CD4-positive, alpha-beta memory T cell (primary cell): Measurements from ENCODE around the gene DPH1. TPM values are rescaled to one million over a fixed set of nuclear protein-coding genes. Genes with fewer than 3 reads are reported as not detected.
A peak's percentile ranks its signal among the peaks of the same experiment; 100 is the strongest.

Source experiments
- CTCF ChIA-PET: fragments of 350-600 bp; sonication (Branson Sonifier 250); formaldehyde crosslinking; loops from one replicate; lab custom pipeline; 2021; ENCODE audit warnings: inconsistent platforms; ENCODE audit not compliant: partially characterized antibody; lab: Charles Lee
- POLR2A ChIA-PET: fragments of 350-600 bp; sonication (Branson Sonifier 250); formaldehyde crosslinking; loops from one replicate; lab custom pipeline; 2021; ENCODE audit not compliant: partially characterized antibody; lab: Charles Lee
- DNase-seq, 5 donors: peaks; one replicate each; pipeline versions ENCODE4 v3.0.0 to v3.0.0-alpha.2; 2020 to 2022; ENCODE audit warnings: mixed read lengths in 1 of 5
- H3K27ac ChIP-seq: one replicate; pipeline ENCODE4 v1.7.0; 2013; ENCODE audit warnings: low read depth, low read length
- H3K27me3 ChIP-seq: 2 replicates; pipeline ENCODE4 v1.7.0; 2013; ENCODE audit warnings: mild to moderate bottlenecking, low read length, moderate library complexity; ENCODE audit not compliant: insufficient read depth
- H3K36me3 ChIP-seq: 2 replicates; pipeline ENCODE4 v1.7.0; 2013; ENCODE audit warnings: mild to moderate bottlenecking, low read length, moderate library complexity; ENCODE audit not compliant: insufficient read depth
- H3K4me1 ChIP-seq: 2 replicates; pipeline ENCODE4 v1.7.0; 2013; ENCODE audit warnings: mild to moderate bottlenecking, low read length, moderate library complexity; ENCODE audit not compliant: insufficient read depth
- H3K4me3 ChIP-seq, 2 donors: one replicate each; pipeline ENCODE4 v1.7.0; 2013; ENCODE audit warnings: low read length in 2 of 2, mild to moderate bottlenecking in 1 of 2
- H3K9me3 ChIP-seq, 2 donors: one replicate each; pipeline ENCODE4 v1.7.0; 2013; ENCODE audit warnings: low read length in 2 of 2, control low read depth in 1 of 2; ENCODE audit not compliant: control insufficient read depth in 1 of 2
- H3K27ac Mint-ChIP-seq, 7 donors: one replicate each; pipeline ENCODE4 v1.8.0; 2020 to 2021; ENCODE audit warnings: mixed read lengths in 7 of 7, mild to moderate bottlenecking in 6 of 7, inconsistent platforms in 3 of 7, moderate library complexity in 3 of 7
- H3K27me3 Mint-ChIP-seq, 2 donors: one replicate each; pipeline ENCODE4 v1.8.0; 2020 to 2021; ENCODE audit warnings: mixed read lengths in 2 of 2
- H3K36me3 Mint-ChIP-seq, 2 donors: one replicate each; pipeline ENCODE4 v1.8.0; 2020 to 2021; ENCODE audit warnings: mixed read lengths in 2 of 2, inconsistent platforms in 1 of 2, mild to moderate bottlenecking in 1 of 2
- H3K4me1 Mint-ChIP-seq, 4 donors: one replicate each; pipeline ENCODE4 v1.8.0; 2020 to 2021; ENCODE audit warnings: mixed read lengths in 4 of 4, mild to moderate bottlenecking in 1 of 4
- H3K4me3 Mint-ChIP-seq, 8 donors: one replicate each; pipeline ENCODE4 v1.8.0; 2020 to 2021; ENCODE audit warnings: mixed read lengths in 8 of 8, mild to moderate bottlenecking in 7 of 8, moderate library complexity in 6 of 8, inconsistent platforms in 3 of 8
- H3K9me3 Mint-ChIP-seq, 8 donors: one replicate each; pipeline ENCODE4 v1.8.0; 2020 to 2021; ENCODE audit warnings: mixed read lengths in 8 of 8, mild to moderate bottlenecking in 5 of 8, inconsistent platforms in 3 of 8, moderate library complexity in 1 of 8
- intact Hi-C: fragments of 100-400 bp; cut with micrococcal nuclease; formaldehyde crosslinking; loops from one replicate; pipeline ENCODE4 v1.15.1; 2023
- polyA plus RNA-seq, 2 donors: library from polyadenylated mRNA; unstranded; fragments of 300-500 nt; fragmentation: Illumina TruSeq; gene quantifications; one replicate each; pipeline ENCODE4 v1.2.3, GENCODE V29; 2021
- total RNA-seq, 2 experiments: library from RNA; stranded (reverse); gene quantifications; one replicate each; pipeline ENCODE4 v1.2.3, GENCODE V29; 2021

Gene DPH1
- total and polyA plus RNA-seq, 4 experiments from 2014 or later, result 30.8 to 95.8 (median 58.2) TPM

DNA sequence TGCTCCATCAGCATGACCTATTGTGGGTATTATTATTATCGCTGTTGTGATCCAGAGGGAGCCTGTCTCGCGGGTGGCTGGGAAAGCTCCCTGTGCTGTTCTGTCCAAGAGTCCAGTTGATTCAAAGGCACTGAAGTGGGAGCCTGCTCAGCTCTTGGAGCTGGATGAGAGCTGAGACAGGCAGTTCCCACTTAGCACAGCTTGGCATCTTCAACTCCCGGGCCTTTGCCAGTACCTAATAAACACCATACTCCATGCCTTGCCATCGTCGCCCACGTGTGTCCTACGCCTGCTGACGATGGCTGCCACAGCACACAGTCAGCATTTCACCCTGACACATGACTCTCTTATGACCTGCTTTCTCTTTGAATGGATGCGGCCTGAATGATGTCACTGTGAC is 37.4 kb upstream of the DPH1 start:
- H3K27ac Mint-ChIP-seq, result peak overlapping the region in 1 of 7 donors; percentile 57
- CTCF ChIA-PET, result no interaction called here

DNA sequence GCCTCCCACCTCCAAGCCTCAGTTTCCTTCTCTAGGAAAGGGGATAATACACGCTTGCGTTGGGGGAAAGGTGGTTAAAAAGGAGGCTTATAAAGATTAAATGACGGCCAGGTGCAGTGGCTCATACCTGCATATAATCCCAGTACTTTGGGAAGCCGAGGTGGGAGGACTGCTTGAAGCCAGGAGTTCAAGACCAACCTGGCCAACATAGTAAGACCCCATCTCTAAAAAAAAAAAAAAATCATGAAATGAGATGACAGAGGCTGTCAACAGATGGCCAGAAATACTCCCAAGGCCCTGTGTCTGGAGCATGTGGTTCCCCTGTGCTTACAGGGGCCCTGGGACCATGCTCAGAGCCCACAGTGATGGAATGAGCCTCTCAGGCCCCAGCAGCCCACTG is 35.2 kb upstream of the DPH1 start:
- intact Hi-C loops, result no loop called here
- Mint-ChIP-seq H3K27me3 (peaks cover 16 to 18% of the 10 kb centered on the region in 2 donors), H3K9me3 (peaks cover 0 to 5% (median 0%) of the 10 kb centered on the region in 8 donors), H3K4me3 (no peak overlapping the region), H3K36me3 (no peaks in the 10 kb centered on the region), H3K27ac (no peak overlapping the region), H3K4me1 (peaks cover 4 to 11% (median 7%) of the 10 kb centered on the region in 4 donors)
- H3K4me3 ChIP-seq, result no peak overlapping the region
- DNase-seq, result no peak
- H3K27ac ChIP-seq, result no peak overlapping the region
- H3K27me3 ChIP-seq, result peaks cover 4% of the 10 kb centered on the region
- POLR2A ChIA-PET, result no interaction called here
- H3K36me3 ChIP-seq, result no peaks in the 10 kb centered on the region
- CTCF ChIA-PET, result no interaction called here
- no peaks in the 10 kb centered on the region for H3K9me3 ChIP-seq
- no peaks in the 10 kb centered on the region for H3K4me1 ChIP-seq

More for the DNA sequence above, 37.4 kb upstream of the DPH1 start:
- Mint-ChIP-seq H3K27me3 (peaks cover 10 to 13% of the 10 kb centered on the region in 2 donors), H3K4me3 (no peak overlapping the region), H3K4me1 (peaks cover 0 to 6% (median under 1%) of the 10 kb centered on the region in 4 donors), H3K36me3 (no peaks in the 10 kb centered on the region), H3K9me3 (peaks cover 0 to 1% (median 0%) of the 10 kb centered on the region in 8 donors)
- Histone ChIP-seq H3K27me3 (peaks cover 4% of the 10 kb centered on the region), H3K4me1 (no peaks in the 10 kb centered on the region), H3K4me3 (no peak overlapping the region), H3K27ac (no peak overlapping the region), H3K36me3 (no peaks in the 10 kb centered on the region), H3K9me3 (no peaks in the 10 kb centered on the region)
- DNase-seq, result no peak
- POLR2A ChIA-PET, result no interaction called here
- intact Hi-C loops, result no loop called here

DNA sequence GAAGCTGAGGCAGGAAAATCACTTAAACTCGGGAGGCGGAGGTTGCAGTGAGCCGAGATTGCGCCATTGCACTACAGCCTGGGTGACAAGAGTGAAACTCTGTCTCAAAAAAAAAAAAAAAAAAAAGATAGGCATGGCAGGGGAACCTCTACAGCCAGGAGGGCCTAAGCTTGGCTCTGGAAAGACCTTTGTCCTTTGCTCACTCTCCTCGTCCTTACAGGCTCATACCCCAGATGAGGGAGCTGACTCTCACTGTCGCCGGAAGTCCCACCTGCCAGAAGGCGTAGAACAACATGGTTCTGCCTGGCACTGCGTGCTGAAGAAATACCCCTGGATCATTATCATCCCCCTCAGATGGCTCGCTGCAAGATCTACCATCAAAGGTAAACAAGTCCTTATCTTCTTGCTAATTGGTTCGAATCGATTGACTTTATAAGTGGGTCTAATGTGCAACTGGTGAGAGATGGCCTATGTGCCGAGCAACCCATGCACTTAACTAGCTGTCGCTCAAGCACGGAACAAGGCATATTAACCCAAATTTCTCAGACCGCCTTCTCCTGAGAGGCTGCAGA is 34.5 kb upstream of the DPH1 start:
- Mint-ChIP-seq H3K36me3 (no peaks in the 10 kb centered on the region), H3K27ac (no peak overlapping the region), H3K27me3 (peaks cover 16 to 18% of the 10 kb centered on the region in 2 donors), H3K9me3 (peaks cover 0 to 5% (median 0%) of the 10 kb centered on the region in 8 donors), H3K4me1 (peaks cover 4 to 11% (median 7%) of the 10 kb centered on the region in 4 donors), H3K4me3 (no peak overlapping the region)
- intact Hi-C loops, result no loop called here
- peaks cover 4% of the 10 kb centered on the region for H3K27me3 ChIP-seq
- DNase-seq, result no peak
- H3K4me1 ChIP-seq, result no peaks in the 10 kb centered on the region
- ChIA-PET POLR2A (no interaction called here), CTCF (no interaction called here)
- H3K4me3 ChIP-seq, result no peak overlapping the region
- H3K36me3 ChIP-seq, result no peaks in the 10 kb centered on the region
- no peak overlapping the region for H3K27ac ChIP-seq
- no peaks in the 10 kb centered on the region for H3K9me3 ChIP-seq

DNA sequence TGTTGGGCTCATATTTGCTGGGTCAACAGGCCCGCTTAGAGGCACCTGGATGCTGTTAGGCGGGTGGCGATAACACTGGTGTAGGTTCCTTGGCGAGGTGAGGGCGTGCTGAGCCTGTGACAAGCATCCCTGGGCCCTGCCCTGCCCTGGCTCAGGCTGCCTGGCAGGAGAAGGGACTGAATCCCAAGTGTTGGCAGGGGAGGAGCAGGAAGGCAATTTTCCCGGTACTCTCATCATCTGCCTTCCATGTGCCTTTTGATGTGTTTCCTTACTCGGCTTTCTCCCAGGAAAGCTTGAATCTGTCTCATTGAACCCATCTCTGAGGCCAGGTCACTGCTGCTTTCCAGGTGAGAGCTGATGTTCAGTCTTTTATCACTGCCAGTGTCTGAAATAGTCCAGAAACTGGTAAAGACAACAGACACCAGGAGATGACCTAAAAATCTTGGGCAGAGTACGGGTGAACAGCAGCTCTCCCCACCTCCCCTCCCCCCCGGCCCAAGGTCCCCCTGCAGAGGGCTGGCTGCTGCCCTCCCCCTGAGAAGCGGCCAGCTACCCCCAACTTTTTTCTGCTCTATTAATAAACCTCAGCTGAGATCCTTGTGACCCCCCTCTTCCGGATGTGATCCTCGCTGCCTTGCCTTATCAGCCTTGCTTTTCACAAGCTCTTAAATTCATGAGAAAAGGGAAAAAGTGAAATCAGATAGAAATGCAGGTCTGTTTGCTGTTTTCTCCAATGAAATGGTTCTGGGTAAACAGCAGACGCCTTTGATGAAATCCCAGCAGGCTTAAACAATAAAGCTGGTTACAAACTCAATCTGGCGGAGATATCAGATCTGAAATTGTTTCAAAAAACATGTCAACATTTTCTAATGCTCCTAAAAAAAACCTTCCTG is 33.8 kb upstream of the DPH1 start:
- Mint-ChIP-seq H3K27me3 (peaks cover 16% of the 10 kb centered on the region in 2 donors), H3K4me3 (no peak overlapping the region), H3K27ac (no peak overlapping the region), H3K9me3 (peaks cover 0 to 4% (median 0%) of the 10 kb centered on the region in 8 donors), H3K36me3 (no peaks in the 10 kb centered on the region), H3K4me1 (peaks cover 4 to 11% (median 7%) of the 10 kb centered on the region in 4 donors)
- no peak for DNase-seq
- POLR2A ChIA-PET, result no interaction called here
- H3K27me3 ChIP-seq, result peaks cover 4% of the 10 kb centered on the region
- H3K9me3 ChIP-seq, result no peaks in the 10 kb centered on the region
- H3K27ac ChIP-seq, result no peak overlapping the region
- intact Hi-C loops, result no loop called here
- no peaks in the 10 kb centered on the region for H3K36me3 ChIP-seq
- CTCF ChIA-PET, result no interaction called here
- no peaks in the 10 kb centered on the region for H3K4me1 ChIP-seq
- no peak overlapping the region for H3K4me3 ChIP-seq

DNA sequence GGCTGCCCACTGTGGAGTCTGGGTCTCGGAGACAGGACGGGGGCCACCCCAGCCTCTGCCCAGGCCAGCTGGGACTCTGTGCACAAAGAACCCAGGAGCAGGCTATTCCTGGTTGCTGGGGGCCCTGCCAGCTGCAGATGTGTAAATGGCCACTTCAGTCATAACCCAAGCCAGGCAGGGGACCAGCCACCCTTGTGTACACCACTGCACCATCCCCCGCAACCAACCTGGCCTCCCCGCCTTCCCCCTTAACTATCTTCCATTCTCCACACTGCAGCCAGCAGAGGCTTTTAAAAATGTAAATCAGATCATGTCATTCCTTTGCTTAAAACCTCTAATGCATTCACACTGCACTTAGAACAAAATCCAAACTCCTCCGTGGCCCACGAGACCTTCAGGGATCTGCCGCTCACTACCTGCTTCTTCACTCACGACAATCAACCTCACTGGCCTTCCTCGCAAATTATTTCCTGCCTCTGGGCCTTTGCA is 33.1 kb upstream of the DPH1 start:
- POLR2A ChIA-PET, result no interaction called here
- Histone ChIP-seq H3K27ac (no peak overlapping the region), H3K36me3 (no peaks in the 10 kb centered on the region), H3K4me1 (no peaks in the 10 kb centered on the region), H3K4me3 (no peak overlapping the region), H3K9me3 (no peaks in the 10 kb centered on the region), H3K27me3 (peaks cover 4% of the 10 kb centered on the region)
- Mint-ChIP-seq H3K27ac (no peak overlapping the region), H3K9me3 (peaks cover 0 to 4% (median 0%) of the 10 kb centered on the region in 8 donors), H3K36me3 (no peaks in the 10 kb centered on the region), H3K4me3 (peak overlapping the region in 4 of 8 donors; percentile 5 to 40 (median 17)), H3K27me3 (peaks cover 16% of the 10 kb centered on the region in 2 donors), H3K4me1 (peaks cover 4 to 11% (median 7%) of the 10 kb centered on the region in 4 donors)
- no peak for DNase-seq
- CTCF ChIA-PET, result no interaction called here
- intact Hi-C loops, result no loop called here

DNA sequence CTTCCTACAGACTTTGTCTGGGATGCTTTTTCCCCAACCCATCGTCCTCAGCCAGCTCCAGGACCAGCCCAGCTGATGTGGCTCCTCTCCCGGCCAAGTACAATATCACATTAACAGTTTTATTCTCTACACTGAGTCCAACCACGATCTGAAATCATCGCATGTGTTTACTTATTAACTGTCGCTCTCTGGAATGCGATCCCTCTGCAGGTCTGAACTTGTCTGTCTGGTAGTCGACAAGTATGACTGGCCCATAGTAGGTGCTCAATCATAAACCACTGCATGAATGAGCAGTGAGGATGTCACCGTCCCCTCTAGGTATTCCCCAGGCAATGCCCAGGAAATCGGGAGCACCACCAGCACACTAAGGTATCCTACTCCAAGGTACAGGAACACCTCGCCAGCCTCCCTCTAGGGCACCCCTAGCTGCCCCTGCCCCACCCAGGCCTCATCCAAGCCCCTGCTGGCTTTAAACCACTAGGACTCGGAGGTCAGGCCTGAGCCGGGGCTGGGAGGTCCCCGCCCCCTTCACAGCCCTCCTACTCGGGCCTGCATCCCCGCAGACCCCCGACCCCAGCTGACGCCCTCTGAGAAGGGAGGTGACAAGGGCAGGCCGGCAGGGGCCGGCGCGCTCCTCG is 32.5 kb upstream of the DPH1 start:
- peaks cover 0 to 4% (median 0%) of the 10 kb centered on the region in 8 donors for H3K9me3 Mint-ChIP-seq
- intact Hi-C loops, result no loop called here
- H3K36me3 Mint-ChIP-seq, result no peaks in the 10 kb centered on the region
- no peaks in the 10 kb centered on the region for H3K36me3 ChIP-seq
- no peak overlapping the region for H3K4me3 ChIP-seq
- no peak for DNase-seq
- H3K4me3 Mint-ChIP-seq, result peak overlapping the region in 6 of 8 donors; percentile 5 to 59 (median 17)
- H3K4me1 Mint-ChIP-seq, result peaks cover 4 to 11% (median 7%) of the 10 kb centered on the region in 4 donors
- H3K27ac ChIP-seq, result no peak overlapping the region
- no peaks in the 10 kb centered on the region for H3K4me1 ChIP-seq
- no peaks in the 10 kb centered on the region for H3K9me3 ChIP-seq
- H3K27me3 ChIP-seq, result peaks cover 4% of the 10 kb centered on the region
- ChIA-PET POLR2A (no interaction called here), CTCF (no interaction called here)
- no peak overlapping the region for H3K27ac Mint-ChIP-seq
- H3K27me3 Mint-ChIP-seq, result peaks cover 16% of the 10 kb centered on the region in 2 donors
